SK-N-SH treated with all-trans-retinoic acid at 6 μM for 48 hours (cell line): Measurements from ENCODE around the gene LPP.

Experiments used
- OSR1 ChIP-seq: fragments of 250-450 bp; sonication (Bioruptor Pico); IDR thresholded peaks from 2 replicates; pipeline ENCODE4 v1.8.0; 2022; ENCODE audit warnings: moderate library complexity, mild to moderate bottlenecking, inconsistent platforms
- PPARA ChIP-seq: fragments of 250-450 bp; sonication (Bioruptor Pico); IDR thresholded peaks from 2 replicates; pipeline ENCODE4 v1.5.0; 2020; ENCODE audit warnings: mild to moderate bottlenecking, borderline replicate concordance
- TF ChIP-seq, protein P1 (sequence below): fragments of 250-450 bp; sonication (Bioruptor Pico); IDR thresholded peaks from 2 replicates; pipeline ENCODE4 v1.8.0; 2020; ENCODE audit warnings: mild to moderate bottlenecking, moderate library complexity, borderline replicate concordance

DNA sequence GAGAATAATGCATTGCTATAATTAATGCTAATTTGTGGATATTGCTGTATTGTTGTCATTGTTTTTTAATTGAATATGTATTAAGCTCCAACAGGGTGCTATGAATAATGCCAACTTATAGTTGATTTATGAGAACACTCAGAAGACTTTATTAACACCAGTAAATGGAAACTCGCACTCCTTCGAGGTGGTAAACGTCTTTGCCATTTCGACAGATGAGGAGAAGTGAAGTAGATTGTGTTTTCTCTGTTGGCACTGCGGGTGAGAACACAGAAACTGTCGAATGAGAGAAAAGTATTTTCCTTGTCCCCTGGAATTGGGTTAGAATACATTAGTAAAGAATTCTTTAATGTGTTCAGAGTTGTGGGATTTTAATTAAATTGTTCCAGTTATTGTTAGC lies 354.5 kb downstream of the LPP start:
- TF ChIP-seq, protein P1, sequence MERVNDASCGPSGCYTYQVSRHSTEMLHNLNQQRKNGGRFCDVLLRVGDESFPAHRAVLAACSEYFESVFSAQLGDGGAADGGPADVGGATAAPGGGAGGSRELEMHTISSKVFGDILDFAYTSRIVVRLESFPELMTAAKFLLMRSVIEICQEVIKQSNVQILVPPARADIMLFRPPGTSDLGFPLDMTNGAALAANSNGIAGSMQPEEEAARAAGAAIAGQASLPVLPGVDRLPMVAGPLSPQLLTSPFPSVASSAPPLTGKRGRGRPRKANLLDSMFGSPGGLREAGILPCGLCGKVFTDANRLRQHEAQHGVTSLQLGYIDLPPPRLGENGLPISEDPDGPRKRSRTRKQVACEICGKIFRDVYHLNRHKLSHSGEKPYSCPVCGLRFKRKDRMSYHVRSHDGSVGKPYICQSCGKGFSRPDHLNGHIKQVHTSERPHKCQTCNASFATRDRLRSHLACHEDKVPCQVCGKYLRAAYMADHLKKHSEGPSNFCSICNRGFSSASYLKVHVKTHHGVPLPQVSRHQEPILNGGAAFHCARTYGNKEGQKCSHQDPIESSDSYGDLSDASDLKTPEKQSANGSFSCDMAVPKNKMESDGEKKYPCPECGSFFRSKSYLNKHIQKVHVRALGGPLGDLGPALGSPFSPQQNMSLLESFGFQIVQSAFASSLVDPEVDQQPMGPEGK (CRISPR knock-in tag): no peak
- no peak for TF ChIP-seq PPARA (CRISPR knock-in tag)
- no peak for TF ChIP-seq OSR1 (CRISPR knock-in tag)
